NCI-H146 (cell line): ENCODE measurements around the gene CCDC149.

Experiments
- DNase-seq: peaks from one replicate; lab custom pipeline; 2025; lab: John Stamatoyannopoulos, UW

Gene CCDC149

DNA sequence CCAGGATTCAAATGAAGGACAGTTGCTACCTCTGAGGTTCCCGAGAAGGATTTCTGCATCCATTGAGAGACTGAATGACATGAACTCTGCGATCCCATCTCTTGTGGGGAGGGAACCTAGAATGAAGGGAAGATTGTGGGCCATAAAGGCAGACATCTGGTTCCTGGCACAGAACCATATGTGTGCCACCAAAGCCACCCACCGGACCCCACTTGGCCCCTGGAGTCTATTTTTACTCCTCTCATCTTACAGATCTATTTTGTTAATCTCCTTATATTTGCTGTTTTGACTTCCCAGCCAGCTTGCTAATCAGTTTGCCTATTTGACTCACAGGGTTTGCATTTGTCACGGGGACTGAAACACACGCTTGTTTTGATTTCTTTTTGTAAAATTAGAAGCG lies 110.2 kb downstream of the CCDC149 start:
- DNase-seq, result no peak

- DNase-seq, result no peak
Measured at GRCh38 chr4:24801136-24801855, 111.5 kb downstream of the CCDC149 start.

- DNase-seq, result no peak
Measured at GRCh38 chr4:24800325-24800895, 112.4 kb downstream of the CCDC149 start.

DNA sequence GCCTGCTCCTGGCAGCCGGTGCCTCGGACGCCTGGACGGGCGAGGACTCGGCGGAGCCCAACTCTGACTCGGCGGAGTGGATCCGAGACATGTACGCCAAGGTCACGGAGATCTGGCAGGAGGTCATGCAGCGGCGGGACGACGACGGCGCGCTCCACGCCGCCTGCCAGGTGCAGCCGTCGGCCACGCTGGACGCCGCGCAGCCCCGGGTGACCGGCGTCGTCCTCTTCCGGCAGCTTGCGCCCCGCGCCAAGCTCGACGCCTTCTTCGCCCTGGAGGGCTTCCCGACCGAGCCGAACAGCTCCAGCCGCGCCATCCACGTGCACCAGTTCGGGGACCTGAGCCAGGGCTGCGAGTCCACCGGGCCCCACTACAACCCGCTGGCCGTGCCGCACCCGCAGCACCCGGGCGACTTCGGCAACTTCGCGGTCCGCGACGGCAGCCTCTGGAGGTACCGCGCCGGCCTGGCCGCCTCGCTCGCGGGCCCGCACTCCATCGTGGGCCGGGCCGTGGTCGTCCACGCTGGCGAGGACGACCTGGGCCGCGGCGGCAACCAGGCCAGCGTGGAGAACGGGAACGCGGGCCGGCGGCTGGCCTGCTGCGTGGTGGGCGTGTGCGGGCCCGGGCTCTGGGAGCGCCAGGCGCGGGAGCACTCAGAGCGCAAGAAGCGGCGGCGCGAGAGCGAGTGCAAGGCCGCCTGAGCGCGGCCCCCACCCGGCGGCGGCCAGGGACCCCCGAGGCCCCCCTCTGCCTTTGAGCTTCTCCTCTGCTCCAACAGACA lies 113.1 kb downstream of the CCDC149 start:
- no peak for DNase-seq

DNA sequence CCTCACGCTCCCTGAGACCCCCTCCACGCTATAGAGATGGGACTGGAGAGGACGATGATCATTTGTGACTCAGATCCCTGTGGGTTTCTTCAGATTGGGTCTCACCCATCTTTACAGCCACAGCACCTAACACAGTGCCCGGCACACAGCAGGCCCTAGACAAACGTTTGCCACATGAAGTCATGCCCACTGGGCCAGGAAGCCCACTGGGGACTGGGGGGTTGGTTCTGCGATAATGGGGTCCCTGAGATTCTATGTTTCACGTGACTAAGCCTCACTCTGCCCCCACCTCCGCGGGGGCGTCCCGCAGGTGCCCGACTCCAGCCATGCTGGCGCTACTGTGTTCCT lies 113.7 kb downstream of the CCDC149 start:
- DNase-seq, result no peak

DNA sequence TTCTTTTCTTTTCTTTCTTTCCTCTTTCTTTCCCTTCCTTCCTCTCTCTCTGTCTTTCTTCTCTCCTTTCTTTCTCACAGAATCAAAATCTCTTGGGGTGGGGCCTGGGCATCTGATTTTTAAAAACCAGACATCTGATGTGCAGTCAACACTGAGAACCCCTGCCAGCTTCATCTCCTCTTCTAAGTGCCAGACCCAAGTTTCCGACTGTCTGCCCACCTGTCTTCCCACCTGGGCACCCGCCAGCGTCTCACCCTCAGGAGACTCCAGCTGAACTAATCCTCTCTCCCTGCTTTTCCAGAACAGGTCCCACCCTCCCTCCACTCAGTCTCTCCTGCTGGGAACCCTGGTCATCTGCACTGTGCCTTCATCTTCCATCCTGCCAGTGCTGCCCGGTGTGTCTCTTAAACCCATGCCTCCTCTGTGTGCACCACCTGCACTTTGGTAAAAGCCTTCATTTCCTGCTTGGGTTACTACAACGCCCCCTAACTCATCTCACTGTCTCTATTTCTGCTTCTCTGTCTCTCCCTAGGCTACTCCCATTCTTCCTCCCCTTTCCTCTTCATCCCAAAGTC lies 114.7 kb downstream of the CCDC149 start:
- DNase-seq, result no peak

DNA sequence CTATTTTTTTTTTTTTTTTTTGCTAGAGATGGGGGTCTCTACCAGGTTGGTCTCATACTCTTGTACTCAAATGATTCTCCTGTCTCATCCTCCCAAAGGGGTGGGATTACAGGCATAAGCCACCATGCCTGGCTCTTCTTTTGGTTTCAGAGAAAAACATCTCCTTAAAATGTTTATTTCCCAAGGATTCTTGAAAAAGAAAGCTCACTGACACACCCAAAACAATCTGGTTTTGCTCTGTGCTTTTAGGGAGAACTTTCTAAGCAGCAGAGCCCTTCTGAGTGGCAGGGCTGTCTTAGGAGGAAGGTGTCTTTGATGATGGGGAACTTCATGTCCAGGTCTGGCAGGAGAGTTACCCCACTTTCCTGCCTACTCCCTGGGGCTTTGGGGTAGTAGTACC lies 116.2 kb downstream of the CCDC149 start:
- no peak for DNase-seq

GRCh38 chr4:24795666-24796381 lies 117.0 kb downstream of the CCDC149 start:
- no peak for DNase-seq

GRCh38 chr4:24794916-24795665 lies 117.8 kb downstream of the CCDC149 start, which contains the start of gene SOD3:
Gene SOD3, plus strand, starts transcription at chr4:24795573. Its CDS starts 3,949 bp downstream, at chr4:24799522.
- peak; percentile 55 for DNase-seq

GRCh38 chr4:24794480-24794879 lies 118.4 kb downstream of the CCDC149 start:
- DNase-seq, result no peak

DNA sequence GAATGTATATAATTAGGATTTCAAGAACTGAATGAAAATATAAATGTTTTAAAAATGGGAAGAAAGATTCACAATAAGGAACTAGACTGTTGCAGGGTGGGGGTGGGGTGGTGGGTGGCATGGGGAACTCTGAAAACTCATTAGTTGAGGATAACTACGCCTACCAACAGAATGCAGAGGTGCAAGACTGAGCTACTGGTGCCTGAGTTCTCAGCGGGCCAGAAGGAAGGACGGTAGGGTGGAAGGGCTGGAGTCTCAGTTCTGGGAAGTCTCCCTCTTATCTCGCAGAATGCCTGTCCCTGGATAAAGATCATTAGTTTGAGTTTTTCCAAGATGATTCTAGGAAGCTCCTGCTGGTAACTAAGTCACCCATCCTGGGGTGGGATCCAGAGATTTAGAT lies 118.8 kb downstream of the CCDC149 start:
- no peak for DNase-seq

DNA sequence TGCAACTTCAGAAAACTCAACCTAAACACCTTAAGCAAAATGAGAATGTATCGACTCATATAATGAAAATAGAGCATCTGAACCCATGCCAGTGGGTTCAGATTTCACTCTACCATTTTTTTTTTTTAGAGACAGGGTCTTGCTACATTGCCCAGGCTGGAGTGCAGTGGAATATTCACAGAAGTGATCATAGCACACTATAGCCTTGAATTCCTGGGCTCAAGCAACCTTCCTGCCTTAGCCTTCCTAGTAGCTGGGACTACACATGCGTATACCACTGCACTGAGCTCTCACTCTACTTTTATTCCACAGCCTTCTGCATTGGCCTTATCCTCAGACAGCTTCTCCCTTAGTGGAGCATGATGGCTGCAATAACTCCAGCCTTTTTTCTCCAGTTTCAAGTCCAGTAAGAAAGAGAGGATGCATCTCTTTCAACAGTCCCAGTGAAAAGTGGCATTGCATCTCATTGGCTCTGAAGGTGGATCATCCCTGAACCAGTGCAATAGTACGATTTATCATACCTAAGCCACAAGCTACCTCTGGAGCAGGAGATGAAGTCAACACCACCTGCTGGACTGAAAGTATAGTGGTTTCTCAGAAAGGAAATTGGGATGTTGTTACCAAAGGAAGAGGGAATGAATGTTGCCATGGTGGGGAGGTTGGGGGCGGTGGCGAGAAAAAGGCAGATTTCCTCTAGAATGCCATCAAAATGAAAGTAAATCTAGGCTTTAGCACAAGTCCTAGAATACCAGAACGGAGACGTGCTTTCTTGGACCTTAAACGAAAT lies 119.4 kb downstream of the CCDC149 start:
- no peak for DNase-seq

GRCh38 chr4:24792552-24792951 lies 120.3 kb downstream of the CCDC149 start:
- no peak for DNase-seq

GRCh38 chr4:24791043-24791442 lies 121.8 kb downstream of the CCDC149 start:
- DNase-seq, result no peak

DNA sequence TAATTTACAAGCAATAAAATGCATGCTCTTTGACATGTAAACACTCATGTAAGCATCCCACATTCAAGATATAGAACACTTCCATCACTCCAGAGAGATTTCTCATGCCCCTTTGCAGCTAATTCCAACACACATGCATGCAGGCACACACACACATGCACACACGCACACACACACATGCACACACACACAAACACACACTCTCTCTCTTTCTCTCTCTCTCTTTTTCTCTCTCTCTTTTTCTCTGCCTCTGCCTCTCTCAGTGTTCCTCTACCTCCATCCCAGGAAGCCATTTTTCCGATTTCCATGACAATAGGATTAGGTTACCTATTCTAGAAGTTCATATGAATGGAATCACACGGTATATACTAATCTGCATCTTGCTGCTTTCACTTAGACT lies 129.3 kb downstream of the CCDC149 start:
- DNase-seq, result no peak

GRCh38 chr4:24781999-24782745 lies 130.7 kb downstream of the CCDC149 start:
- DNase-seq, result no peak

DNA sequence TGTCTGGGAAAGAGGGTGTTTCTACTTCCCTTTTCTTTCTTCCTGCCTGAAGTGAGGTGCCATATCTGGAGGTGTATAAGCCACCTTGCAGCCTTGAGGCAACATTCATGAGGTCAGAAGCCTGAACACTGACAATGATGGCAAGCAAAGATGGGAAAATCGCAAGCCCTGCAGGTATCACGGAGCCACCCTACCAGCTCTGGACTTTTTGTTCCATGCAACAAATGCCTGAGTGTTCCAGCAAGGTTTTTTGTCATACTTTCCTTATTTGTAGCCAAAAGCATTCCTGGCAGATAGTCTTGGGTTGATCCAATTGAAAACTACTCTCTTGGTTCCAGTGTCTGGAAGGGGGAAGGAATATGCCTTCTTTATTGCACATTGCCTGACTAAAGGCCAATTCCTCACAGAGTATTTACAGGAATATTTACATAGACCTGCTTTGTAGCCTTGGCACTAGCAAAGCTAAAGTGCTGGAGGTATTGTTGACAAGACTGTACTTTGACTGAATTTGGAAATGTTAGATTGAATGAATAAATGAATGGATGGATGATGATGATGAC lies 131.8 kb downstream of the CCDC149 start:
- no peak for DNase-seq

GRCh38 chr4:24778464-24779225 lies 134.2 kb downstream of the CCDC149 start:
- DNase-seq, result no peak
